ENCODE results near the gene SDC4. TPM values are rescaled to one million over a fixed set of nuclear protein-coding genes. Genes with fewer than 3 reads are reported as not detected.
A peak's percentile ranks its signal among the peaks of the same experiment; 100 is the strongest.

The SDC4 gene
- total and polyA plus RNA-seq, 9 of the 15 experiments (the other 6 are each of a cell fraction or from before 2014, with no cell fraction given) = 2.1 to 10.7 (median 6.3) TPM

DNA sequence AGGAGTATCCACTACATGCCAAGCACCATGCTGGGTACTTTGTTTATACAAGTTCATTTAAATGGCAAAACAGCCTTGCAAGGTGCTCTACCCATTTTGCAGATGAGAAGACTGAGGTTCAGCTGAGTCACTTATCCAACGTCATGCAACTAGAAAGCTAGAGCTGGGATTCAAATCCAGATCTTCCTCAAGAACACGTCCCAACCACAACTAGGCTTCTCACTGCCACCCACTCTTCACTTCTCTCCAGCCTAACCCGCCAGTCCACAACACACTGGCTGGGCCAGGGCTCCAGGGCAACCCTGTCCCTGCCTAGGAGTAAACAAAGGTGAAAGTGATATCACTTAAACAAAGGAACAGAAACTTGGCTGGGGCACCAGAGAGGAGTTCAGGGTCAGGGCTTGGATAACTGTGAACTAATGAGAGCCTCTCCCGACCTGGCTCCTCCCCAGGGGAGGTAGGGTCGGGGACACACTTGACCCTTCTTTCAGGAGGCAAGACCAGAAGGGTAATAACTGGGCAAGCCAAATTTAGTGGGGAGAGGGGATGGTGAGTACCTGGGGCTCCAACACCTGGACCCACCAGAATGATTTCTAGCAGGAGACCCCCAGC, 7.9 kb downstream of the SDC4 start (continued):
- TF ChIP-seq, protein P1, sequence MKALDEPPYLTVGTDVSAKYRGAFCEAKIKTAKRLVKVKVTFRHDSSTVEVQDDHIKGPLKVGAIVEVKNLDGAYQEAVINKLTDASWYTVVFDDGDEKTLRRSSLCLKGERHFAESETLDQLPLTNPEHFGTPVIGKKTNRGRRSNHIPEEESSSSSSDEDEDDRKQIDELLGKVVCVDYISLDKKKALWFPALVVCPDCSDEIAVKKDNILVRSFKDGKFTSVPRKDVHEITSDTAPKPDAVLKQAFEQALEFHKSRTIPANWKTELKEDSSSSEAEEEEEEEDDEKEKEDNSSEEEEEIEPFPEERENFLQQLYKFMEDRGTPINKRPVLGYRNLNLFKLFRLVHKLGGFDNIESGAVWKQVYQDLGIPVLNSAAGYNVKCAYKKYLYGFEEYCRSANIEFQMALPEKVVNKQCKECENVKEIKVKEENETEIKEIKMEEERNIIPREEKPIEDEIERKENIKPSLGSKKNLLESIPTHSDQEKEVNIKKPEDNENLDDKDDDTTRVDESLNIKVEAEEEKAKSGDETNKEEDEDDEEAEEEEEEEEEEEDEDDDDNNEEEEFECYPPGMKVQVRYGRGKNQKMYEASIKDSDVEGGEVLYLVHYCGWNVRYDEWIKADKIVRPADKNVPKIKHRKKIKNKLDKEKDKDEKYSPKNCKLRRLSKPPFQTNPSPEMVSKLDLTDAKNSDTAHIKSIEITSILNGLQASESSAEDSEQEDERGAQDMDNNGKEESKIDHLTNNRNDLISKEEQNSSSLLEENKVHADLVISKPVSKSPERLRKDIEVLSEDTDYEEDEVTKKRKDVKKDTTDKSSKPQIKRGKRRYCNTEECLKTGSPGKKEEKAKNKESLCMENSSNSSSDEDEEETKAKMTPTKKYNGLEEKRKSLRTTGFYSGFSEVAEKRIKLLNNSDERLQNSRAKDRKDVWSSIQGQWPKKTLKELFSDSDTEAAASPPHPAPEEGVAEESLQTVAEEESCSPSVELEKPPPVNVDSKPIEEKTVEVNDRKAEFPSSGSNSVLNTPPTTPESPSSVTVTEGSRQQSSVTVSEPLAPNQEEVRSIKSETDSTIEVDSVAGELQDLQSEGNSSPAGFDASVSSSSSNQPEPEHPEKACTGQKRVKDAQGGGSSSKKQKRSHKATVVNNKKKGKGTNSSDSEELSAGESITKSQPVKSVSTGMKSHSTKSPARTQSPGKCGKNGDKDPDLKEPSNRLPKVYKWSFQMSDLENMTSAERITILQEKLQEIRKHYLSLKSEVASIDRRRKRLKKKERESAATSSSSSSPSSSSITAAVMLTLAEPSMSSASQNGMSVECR (CRISPR knock-in tag; IDR thresholded peaks at IDR 0.05) = 0 out of 2 replicates have a peak, but pooled peaks have one; percentile 24
- TF ChIP-seq ZNF24 (IDR thresholded peaks at IDR 0.05) (no peak), C11orf30 (IDR thresholded peaks at IDR 0.05; ENCODE audit: low read depth) (0 out of 2 replicates have a peak, but pooled peaks have one; percentile 21), PTBP1 (IDR thresholded peaks at IDR 0.05; ENCODE audit: low read depth, low read length) (0 out of 2 replicates have a peak, but pooled peaks have one; percentile 47), ZNF507 (tag; conservative IDR thresholded peaks at IDR 0.05) (no peak)

- peaks cover 9% of the 10 kb centered on the region; the same call in 1 of the 3 replicates for H3K36me3 ChIP-seq (ENCODE audit: control insufficient read depth, insufficient read depth, low read length)
- H4K20me1 ChIP-seq (replicated peaks; ENCODE audit: control insufficient read depth, insufficient read depth, low read length) = 0 out of 2 replicates have a peak, but pooled peaks cover 13% of the 10 kb centered on the region
- H2AFZ ChIP-seq (ENCODE audit: low read depth, low read length) = no peak overlapping the region
- H3K27me3 ChIP-seq (ENCODE audit: control insufficient read depth in 2 of 2, insufficient read depth in 2 of 2, low read length in 2 of 2) = no peaks in the 10 kb centered on the region
- ChIA-PET POLR2A (interaction anchor here (0.9 to 1.0 kb wide), 2 partner anchors 13 to 23 kb away, joined by 3 read pairs; no protein-coding TSS in a partner anchor), CTCF (ENCODE audit: low intra/inter-chr PET ratio) (no interaction called here)
- H3K79me2 ChIP-seq (ENCODE audit: control insufficient read depth, insufficient read depth, low read length) = peaks cover 6% of the 10 kb centered on the region; the same call in 1 of the 3 replicates
- BruUV-seq (replicated peaks) = no TSS peak
- no peaks in the 10 kb centered on the region for H3K9me1 ChIP-seq (ENCODE audit: control insufficient read depth, insufficient read depth, low read length)
- DNase-seq (ENCODE audit: extremely low read depth in 1 of 4, low spot score in 3 of 4) = no peak
- in situ Hi-C loops (cut with MboI) (no loop called here), intact Hi-C loops (cut with micrococcal nuclease) (no loop called here)
- FAIRE-seq = no peak
- no peaks in the 10 kb centered on the region for H3K9me3 ChIP-seq (replicated peaks; ENCODE audit: control insufficient read depth, insufficient read depth, low read depth, low read length)
- WGBS (ENCODE audit: insufficient coverage, low coverage, missing lambda C conversion rate) = 96% methylated on average over 2 of the region's 2 CpGs
- H3K27ac ChIP-seq (ENCODE audit: extremely low read depth, low read depth, low read length) = no peak overlapping the region
- peaks cover 71 to 76% of the 10 kb centered on the region in 2 experiments for H3K4me1 ChIP-seq (replicated peaks in 1 of 2; ENCODE audit: control insufficient read depth in 2 of 2, insufficient read depth in 2 of 2, low read length in 2 of 2)
- H3K4me2 ChIP-seq (ENCODE audit: insufficient read depth, low read length) = no peak overlapping the region
- no peak for ATAC-seq
- no peak overlapping the region for H3K4me3 ChIP-seq
- no peak overlapping the region for H3K9ac ChIP-seq (ENCODE audit: insufficient read depth in 1 of 2, low read depth in 2 of 2, low read length in 2 of 2)
- TF ChIP-seq ZNF347 (CRISPR knock-in tag; IDR thresholded peaks at IDR 0.05; ENCODE audit: low read depth) (no peak), CBX2 (IDR thresholded peaks at IDR 0.05; ENCODE audit: insufficient read depth, low read length, poor library complexity, severe bottlenecking) (no peak), SLC30A9 (CRISPR knock-in tag; IDR thresholded peaks at IDR 0.05) (no peak), ZNF384 (IDR thresholded peaks at IDR 0.05; ENCODE audit: low read depth, low read length) (no peak)
- TF ChIP-seq, protein P2, sequence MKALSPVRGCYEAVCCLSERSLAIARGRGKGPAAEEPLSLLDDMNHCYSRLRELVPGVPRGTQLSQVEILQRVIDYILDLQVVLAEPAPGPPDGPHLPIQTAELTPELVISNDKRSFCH (CRISPR knock-in tag; IDR thresholded peaks at IDR 0.05) = no peak
- TF ChIP-seq, protein P2 (tag; IDR thresholded peaks at IDR 0.05) = no peak
- TF ChIP-seq, protein P3, sequence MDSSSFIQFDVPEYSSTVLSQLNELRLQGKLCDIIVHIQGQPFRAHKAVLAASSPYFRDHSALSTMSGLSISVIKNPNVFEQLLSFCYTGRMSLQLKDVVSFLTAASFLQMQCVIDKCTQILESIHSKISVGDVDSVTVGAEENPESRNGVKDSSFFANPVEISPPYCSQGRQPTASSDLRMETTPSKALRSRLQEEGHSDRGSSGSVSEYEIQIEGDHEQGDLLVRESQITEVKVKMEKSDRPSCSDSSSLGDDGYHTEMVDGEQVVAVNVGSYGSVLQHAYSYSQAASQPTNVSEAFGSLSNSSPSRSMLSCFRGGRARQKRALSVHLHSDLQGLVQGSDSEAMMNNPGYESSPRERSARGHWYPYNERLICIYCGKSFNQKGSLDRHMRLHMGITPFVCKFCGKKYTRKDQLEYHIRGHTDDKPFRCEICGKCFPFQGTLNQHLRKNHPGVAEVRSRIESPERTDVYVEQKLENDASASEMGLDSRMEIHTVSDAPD (CRISPR knock-in tag; IDR thresholded peaks at IDR 0.05) = no peak
- TF ChIP-seq, protein P4, sequence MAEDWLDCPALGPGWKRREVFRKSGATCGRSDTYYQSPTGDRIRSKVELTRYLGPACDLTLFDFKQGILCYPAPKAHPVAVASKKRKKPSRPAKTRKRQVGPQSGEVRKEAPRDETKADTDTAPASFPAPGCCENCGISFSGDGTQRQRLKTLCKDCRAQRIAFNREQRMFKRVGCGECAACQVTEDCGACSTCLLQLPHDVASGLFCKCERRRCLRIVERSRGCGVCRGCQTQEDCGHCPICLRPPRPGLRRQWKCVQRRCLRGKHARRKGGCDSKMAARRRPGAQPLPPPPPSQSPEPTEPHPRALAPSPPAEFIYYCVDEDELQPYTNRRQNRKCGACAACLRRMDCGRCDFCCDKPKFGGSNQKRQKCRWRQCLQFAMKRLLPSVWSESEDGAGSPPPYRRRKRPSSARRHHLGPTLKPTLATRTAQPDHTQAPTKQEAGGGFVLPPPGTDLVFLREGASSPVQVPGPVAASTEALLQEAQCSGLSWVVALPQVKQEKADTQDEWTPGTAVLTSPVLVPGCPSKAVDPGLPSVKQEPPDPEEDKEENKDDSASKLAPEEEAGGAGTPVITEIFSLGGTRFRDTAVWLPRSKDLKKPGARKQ (CRISPR knock-in tag; IDR thresholded peaks at IDR 0.05) = no peak
These were observed 8.4 kb downstream of the SDC4 start for GRCh38 chr20:45339799-45340198.

All from K562 (cell line).